ENCODE data around the gene PLEKHA1.

DNA sequence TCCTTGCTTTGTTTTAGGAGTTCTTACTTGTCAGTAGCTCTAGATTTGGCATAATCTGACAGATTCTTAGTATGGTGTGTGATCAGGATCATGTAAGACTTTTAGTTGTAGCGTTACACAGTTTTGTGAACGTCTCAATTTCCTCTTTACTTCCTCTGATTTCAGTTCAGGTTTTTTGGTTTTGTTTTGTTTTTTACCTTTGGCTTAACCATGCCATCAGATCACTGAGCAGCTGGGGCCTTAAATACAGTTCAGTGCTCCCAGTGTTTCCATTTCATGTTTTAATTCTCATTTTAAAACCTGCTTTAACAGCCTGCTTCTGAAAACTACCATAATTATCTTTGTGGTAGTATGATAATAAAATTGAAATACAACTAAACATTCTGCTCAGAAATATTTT lies 52.8 kb downstream of the PLEKHA1 start:
- no peak for TF ChIP-seq SUZ12 (IDR thresholded peaks at IDR 0.05; ENCODE audit: extremely low read depth, insufficient read depth, insufficient read length)
- TF ChIP-seq YY1 (IDR thresholded peaks at IDR 0.05; ENCODE audit: insufficient read depth, insufficient read length): no peak

All from NT2/D1 (cell line).